TTC549 (cell line): ENCODE measurements around the gene KLHL25.

Experiments used
- FAIRE-seq: peaks from 2 replicates; lab custom pipeline; 2012; peaks lifted over from hg19 to GRCh38; lab: Jason Lieb, UNC

The KLHL25 gene

DNA sequence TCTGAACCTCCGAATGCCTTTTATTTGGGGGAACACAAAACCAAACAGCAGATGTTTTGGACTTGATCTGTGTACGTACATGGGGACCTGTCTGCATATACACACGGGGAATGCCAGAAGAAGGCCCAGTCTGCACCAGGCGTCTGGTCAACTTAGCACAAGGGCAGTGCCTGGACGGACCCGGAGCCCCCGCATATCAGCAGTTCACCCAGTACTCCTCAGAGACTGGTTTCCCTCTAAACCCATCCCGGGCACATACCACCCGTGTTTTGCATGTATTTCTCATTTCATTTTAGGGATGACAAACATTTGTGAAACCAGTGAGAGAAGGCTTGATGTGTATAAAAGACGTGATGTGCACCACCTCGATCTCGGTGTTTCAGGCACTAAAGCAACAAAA lies 49.7 kb downstream of the KLHL25 start:
- no peak for FAIRE-seq

DNA sequence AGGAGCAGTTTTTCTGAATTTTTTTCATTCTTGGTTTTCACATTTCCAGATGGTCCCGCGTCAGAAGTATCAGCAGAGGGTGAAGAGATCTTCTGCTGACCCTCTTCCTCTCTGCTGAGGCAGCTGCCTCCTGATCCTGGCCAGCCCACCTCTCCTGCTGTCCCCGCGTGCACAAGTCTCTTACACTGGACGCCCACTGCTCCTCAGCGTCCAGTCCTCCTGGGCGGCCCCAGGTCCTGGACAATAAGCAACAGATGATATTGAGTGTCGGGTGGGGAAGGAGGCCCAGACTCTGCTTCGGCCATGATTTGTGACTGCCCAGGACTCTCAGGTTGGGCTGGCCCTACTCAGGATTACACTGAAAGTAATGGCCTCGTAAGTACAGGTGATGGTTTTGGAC lies 50.1 kb downstream of the KLHL25 start:
- no peak for FAIRE-seq

DNA sequence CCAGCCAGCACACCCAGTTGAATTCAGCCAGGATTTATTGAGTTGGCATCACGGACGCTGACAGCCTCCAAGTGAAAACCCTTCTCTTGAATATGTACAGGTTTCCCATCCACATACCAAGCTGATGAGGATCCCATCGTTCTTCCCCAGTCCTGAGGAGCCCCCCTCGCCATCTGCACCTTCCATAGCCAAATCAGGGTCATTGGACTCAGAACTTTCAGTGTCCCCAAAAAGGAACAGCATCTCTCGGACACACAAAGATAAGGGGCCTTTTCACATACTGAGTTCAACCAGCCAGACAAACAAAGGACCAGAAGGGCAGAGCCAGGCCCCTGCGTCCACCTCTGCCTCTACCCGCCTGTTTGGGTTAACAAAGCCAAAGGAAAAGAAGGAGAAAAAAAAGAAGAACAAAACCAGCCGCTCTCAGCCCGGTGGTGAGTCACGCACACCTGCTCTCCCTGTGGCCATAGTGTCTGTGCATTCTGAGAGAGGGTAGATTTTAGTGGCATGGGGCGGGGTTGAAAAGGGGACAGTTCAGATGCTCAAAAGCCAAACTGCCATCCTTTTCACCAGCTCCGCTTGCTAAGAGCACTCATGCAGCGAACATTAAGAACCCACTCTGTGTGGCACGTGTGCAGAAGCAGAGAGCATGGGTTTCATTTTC lies 51.2 kb downstream of the KLHL25 start:
- no peak for FAIRE-seq

DNA sequence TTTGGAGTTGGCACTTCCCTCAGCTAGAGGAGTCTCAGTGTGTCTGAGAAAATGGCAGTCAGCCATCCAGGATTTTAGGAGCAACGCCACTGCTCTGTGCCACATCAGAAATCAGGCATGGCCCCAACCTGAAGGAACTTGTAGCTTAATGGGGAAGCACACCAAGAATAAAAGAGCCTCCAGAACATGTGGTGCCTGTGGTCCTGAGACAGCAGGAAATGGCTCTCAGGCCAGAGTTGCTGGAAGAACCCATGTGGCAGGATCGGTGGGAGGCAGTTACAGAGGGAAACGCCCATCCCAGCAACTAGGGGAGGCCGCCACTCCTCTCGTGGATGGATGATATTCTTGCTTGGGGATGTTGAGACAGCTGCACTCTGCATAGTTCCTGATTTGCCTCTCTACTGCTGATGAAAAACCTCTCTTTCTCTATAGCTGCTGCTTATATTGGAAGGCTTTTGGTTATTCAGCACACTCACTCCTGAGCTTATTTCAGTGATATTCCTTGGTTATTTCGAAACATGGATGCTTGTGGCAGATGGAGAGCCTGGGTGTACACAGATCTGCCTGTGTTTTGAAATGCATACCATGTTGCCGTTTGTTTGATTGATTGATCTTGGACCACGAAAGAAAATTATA lies 52.4 kb downstream of the KLHL25 start:
- FAIRE-seq = no peak

DNA sequence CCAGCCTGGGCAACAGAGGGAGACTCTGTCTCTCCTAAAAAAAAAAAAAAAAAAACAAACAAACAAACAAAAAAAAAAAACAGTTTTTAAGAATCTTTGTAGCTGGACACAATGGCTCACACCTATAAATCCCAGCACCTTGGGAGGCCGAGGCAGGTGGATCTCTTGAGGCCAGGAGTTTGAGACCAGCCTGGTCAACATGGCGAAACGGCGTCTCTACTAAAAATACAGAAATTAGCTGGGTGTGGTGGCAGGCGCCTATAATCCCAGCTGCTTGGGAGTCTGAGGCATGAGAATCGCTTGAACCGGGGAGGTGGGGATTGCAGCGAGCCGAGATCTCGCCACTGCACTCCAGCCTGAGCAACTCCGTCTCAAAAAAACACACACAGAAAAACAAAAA lies 53.1 kb downstream of the KLHL25 start:
- FAIRE-seq = no peak

DNA sequence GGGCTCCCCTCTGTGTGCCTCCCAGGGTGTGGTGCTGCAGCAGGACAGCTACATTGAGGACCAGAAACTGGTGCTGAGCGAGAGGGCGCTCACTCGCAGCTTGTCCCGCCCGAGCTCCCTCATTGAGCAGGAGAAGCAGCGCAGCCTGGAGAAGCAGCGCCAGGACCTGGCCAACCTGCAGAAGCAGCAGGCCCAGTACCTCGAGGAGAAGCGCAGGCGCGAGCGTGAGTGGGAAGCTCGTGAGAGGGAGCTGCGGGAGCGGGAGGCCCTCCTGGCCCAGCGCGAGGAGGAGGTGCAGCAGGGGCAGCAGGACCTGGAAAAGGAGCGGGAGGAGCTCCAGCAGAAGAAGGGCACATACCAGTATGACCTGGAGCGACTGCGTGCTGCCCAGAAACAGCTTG lies 53.7 kb downstream of the KLHL25 start:
- FAIRE-seq = no peak

DNA sequence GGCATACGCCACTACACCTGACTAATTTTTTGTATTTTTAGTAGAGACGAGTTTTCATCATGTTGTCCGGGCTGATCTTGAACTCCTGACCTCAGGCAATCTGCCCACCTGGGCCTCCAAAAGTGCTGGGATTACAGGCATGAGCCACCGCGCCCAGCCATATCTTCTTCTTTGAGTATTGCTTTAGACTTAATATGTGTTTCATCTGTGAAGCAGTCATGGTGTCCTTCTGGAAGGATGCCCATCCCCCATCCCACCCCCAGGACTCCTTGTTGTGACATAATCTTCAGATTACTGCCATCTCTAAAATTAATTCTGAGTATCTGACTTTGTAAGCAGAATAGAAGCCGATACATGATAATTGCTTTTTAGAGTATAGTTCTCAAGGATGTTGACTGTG lies 57.7 kb downstream of the KLHL25 start:
- no peak for FAIRE-seq

DNA sequence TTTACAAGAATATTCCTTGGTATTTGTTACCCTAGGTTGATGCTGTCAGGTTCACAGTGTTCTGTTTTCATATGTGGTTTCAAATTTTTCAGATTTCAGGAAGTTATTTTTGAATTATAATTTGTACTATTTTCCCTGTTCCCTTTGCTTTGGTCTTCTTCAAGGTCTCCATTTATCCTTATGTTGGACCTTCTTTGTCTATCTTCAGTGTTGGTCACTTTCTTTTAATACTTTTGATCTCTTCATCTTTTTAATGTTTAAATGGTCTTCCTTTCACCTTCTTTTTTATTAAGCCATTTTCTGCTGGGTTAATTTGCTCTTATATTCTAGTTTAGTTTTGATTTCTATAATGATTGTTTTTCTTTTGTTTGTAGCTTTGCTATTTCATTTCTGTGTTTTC lies 61.3 kb downstream of the KLHL25 start:
- FAIRE-seq = no peak

DNA sequence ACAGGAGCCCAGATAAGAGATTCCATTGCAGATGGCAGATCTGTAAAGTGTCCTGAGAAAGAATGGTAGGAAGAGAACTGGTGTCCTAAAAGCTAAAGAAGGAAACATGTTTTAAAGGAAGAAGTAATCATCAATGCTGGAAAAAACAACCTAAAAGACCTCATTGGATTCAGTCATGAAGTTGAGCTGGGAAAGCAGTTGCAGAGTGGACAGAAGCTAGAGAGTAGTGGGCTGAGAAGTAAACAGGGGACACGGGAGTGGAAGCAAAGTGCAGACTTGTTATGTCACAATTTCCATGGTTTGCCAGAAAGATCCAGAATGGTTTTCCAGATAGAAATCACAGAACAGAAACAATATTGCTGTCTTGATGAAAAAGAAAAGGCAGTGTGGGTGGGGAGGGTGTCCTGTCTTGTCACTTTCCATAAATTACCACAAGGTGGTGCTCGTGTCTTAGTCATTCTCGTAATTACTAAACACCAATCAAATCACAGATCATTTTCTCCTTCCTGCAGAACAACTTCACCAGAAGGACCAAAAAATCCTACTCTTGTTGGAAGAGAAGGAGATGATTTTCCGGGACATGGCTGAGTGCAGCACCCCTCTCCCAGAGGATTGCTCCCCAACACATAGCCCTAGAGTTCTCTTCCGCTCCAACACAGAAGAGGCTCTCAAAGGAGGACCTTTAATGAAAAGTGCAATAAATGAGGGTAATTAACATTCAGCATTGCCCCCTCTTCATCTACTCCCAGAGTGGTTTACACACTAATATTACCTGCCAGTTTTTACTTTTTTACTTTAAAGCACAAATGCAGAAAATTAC lies 64.5 kb downstream of the KLHL25 start:
- FAIRE-seq = peak; percentile 79

DNA sequence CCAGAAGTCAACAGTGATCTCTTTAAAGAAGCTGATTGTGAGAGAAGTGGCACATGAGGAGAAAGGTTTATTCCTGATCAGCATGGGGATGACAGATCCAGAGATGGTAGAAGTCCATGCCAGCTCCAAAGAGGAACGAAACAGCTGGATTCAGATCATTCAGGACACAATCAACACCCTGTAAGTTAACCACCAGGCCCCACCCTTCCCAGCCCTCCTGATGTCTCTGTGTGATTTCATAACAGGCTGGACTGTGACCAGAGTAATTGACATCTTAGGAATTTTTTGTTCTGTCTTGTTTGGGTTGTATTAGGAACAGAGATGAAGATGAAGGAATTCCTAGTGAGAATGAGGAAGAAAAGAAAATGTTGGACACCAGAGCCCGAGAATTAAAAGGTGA lies 67.7 kb downstream of the KLHL25 start:
- FAIRE-seq = no peak

DNA sequence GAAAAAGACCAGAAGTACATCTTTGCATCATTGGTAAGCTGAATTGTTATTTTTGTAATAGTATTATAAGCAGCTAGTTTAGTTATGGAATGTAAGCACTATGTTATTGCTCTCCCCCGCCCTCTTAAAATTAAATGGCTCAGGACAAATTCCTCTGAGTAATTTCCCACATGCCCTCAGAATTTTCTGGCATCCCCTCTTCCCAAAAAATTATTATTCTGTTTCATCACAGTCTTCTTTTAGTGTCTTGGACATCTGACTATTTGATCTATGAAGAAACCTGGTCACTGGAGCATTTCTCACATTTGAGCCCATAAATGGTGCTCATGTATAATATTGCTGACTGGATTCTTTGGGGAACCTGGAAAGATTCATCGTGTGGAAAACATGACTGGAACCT lies 68.3 kb downstream of the KLHL25 start:
- FAIRE-seq = no peak

DNA sequence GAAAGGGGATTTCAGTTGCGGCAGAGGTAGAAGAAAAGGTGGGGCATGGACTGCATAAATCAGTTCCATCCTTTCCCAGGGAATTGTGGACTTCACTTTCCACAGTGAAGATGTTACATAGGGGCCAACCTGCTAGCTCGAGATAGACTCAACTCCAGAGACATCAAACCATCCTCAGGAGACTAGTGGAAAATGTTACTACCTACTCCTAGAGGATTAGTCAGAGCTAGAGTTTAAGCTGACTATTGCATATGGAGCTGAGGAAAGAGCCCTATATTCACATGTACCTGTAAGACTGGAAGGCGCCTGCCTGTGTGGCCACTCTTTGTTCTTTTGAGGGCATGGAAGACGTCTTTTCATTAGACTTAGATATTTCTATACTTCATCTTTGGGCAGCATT lies 69.2 kb downstream of the KLHL25 start:
- no peak for FAIRE-seq

DNA sequence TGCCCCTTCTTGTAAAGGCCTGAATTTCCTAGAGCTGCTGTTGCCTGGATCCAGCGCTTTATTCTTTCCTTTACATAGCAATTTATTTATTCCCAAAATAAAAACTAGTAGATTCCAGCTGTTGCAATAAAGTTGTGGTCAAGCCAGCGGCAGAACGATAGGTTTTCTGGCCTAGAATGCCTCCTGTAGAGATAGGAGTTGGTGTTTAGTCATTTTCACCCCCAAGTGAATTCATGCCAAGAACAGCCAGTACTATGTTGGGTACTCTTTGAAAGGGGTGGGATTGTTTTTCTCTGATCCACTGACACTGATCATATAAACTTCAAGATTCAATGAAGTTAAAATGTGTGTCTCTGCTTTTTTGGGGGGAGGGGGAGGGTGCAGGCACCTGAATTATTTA lies 69.7 kb downstream of the KLHL25 start:
- FAIRE-seq = no peak

DNA sequence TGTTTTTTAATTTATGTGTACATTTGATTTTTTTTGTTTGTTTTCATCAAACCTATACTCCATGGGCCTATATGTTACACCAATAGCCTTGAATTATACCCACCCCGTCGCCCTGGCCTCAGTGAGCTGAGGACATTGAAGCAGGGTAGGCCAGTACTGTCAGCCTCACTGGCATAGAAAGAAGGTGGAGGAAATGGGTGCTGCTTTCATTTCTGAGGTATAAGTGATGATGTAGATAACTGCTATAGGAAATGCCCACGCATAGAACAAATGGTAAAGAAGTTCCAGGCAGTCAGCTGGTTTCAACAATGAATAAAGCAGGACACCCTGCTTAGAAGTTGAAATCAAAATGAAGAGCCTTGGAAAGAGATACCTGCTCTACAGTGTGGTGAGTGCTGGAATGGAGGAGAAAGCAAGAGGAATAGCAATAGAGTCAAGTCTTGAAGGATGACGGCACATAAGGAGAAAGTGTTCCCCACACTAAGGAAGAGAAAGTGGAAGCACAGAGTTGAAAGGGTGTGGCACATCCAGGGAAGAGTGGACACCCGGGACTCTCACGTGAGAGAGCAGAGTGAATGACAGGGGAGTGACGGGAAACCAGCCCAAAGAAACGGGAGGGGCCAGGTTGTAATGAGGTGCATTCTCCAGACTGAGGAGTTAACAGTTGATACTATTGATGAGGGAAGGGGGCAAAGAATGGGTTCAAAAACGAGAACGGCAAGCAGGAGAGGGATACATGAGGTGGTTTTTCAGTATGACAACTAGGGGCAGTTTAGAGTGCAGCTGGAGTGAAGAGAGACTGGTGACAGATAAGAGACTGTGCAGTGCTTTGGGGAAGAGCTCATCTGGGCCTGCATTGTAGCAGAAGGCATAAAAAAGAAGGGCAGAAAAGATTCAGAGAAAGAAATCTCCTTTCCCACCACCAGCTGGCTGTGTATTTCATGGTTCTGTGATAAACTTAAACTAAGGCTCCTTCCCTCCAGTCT lies 70.5 kb downstream of the KLHL25 start:
- no peak for FAIRE-seq

DNA sequence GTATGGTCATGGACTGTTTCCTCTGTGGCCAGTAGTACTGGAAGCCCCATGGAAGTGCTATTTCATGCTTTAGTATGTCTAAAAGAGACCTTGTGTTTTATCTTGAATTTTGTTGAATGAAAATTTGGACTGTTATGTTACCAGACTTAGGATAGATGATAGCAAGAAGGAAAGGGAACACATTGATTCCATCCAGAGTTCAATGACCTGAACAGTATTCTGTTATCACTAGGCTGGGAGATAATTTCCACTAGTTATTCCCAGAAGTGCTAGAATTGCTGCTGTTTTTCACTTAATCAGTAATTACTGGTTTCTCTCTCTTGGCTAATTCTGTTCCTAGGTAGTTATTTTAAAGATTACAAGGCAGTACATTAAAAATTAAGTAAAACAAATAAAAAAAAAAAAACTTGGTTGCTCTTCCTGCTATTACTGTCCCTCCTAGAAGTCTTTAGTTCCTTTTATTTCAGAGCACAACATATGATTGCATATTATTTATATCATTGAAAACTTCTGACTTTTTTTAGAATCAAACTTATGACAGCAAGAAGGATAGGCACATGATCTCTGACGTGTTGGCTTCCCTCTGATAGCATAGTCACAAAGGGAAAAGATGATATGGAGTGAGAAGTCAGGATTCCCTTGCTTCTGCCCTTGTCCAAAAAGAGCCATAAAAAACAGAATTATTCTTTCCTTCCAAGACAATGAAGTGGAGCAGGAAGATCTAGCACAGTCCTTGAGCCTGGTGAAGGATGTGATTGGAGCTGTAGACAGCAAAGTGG lies 72.2 kb downstream of the KLHL25 start:
- no peak for FAIRE-seq

DNA sequence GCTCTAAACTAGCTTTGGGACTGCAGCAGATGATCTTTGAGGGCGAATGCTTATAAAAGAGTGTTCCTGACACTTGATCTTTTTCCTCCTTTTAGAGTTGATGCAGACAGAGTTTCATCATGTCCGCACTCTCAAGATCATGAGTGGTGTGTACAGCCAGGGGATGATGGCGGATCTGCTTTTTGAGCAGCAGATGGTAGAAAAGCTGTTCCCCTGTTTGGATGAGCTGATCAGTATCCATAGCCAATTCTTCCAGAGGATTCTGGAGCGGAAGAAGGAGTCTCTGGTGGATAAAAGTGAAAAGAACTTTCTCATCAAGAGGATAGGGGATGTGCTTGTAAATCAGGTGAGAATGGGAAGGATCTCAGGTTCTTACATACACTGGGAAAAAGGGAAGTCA lies 75.7 kb downstream of the KLHL25 start:
- FAIRE-seq = no peak

DNA sequence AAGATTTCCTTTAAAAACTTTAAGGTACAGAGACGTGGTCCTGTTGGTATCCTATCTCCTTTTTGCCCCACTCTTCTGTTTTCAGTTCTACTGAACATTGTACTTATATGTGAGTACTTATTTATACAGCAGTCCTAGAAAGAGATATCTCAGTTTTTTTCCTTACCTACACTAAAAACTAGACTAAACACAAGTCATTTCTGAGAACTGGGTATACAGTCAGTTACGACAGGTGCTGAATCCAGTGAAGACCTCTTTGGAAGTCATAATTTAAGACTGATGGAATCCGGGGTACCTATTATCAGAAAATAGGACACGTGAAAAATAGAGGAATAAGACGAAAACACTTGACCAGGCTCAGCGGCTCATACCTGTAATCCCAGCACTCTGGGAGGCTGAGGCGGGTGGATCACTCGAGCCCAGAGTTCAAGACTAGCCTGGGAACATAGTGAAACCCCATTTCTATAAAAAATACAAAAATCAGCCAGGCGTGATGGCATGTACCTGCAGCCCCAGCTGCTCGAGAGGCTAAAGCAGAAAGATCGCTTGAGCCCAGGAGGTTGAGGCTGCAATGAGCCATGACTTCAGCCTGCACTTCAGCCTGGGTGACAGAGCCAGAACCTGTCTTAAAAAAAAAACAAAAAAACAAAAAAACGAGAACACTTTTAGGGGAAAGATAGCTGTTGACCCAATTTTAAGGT lies 76.3 kb downstream of the KLHL25 start:
- no peak for FAIRE-seq

DNA sequence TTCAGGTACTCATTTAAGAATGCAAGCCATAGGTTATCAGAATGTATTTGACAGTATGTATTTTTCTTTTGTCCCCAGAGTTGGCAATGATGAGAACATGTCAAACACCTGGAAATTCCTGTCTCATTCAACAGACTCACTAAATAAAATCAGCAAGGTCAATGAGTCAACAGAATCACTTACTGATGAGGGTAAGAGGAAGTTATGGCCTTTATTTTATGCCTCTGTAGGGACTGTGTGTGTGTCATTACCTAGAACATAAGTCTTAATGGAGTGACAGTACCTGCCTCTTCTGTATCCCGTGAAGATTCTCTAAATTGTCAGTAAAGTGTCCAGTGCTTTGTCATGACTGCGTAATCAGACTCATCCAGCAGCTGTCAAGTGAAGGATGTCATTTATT lies 77.5 kb downstream of the KLHL25 start:
- no peak for FAIRE-seq

DNA sequence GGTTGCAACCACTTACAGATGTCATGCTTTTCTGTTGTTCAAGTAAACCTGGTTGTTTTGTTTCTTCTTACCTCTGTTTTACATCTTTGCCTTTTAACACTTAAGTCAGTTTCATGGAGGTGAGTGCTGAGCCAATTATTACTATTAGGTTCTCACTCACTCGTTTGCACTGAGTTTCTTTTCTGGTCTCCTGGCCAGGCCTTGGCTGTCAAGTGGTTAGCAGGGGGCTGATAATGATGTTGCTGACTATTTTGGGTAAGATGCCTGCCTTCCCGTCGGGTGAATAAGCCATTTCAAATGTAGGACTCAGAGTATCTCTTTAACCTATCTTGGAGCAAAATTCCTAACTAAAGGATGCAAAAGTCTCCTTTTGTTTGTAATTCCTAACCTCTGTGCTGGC lies 78.5 kb downstream of the KLHL25 start:
- no peak for FAIRE-seq

DNA sequence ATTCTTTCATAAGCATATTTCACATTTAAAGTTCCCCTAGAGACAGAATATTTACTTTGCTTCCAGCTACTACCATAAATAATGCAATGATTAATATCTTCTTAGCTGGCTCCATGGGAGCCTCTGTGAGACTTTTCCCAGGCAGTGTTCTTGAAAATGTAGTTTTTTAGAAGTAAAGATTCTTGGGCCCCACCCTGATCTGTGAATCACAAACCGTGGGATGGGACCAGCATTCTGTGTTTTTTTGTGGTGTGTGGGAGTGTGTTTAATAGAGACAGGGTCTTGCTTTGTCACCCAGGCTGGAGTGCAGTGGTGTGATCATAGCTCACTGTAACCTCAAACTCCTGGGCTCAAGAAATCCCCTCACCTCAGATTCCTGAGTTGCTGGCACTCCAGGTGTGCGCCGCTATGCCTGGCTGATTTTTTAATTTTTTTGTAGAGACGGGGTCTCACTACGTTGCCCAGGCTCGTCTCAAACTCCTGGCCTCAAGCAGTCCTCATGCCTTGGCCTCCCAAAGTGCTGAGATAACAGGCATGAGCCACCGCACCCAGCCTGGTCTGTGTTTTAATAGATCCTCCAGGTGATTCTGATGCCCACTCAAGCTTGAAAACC lies 83.0 kb downstream of the KLHL25 start:
- FAIRE-seq = no peak
